Lung (tissue), 12 donors: ENCODE results near the gene GABRB1. TPM values are rescaled to one million over a fixed set of nuclear protein-coding genes. Genes with fewer than 3 reads are reported as not detected.

Experiments
- ATAC-seq: fragments of 200-7000 bp; cut with Tn5 transposase; one replicate; pipeline ENCODE4 v1.9.1; 2020; ENCODE audit warnings: moderate number of reproducible peaks; ENCODE audit not compliant: insufficient read depth, low FRiP score
- DNase-seq, 3 donors: peaks; one replicate each; pipeline ENCODE4 v3.0.0-alpha.2; 2013 to 2017
- H3K27ac ChIP-seq, 2 donors: one replicate each; pipeline ENCODE4 v1.5.1; 2013; ENCODE audit warnings: mild to moderate bottlenecking in 2 of 2, moderate library complexity in 2 of 2, control low read depth in 1 of 2, inconsistent platforms in 1 of 2, low read depth in 1 of 2, low read length in 1 of 2
- H3K27me3 ChIP-seq, 3 donors: one replicate each; pipeline ENCODE4 v1.5.1; 2013; ENCODE audit warnings: low read length in 2 of 3; ENCODE audit not compliant: control insufficient read depth in 3 of 3, insufficient read depth in 3 of 3
- H3K36me3 ChIP-seq, 4 donors: one replicate each; pipeline ENCODE4 v1.5.1; 2013; ENCODE audit warnings: low read length in 4 of 4, mild to moderate bottlenecking in 1 of 4, moderate library complexity in 1 of 4; ENCODE audit not compliant: control insufficient read depth in 4 of 4, insufficient read depth in 4 of 4
- H3K4me1 ChIP-seq, 5 donors: one replicate each; pipeline ENCODE4 v1.5.1; 2013; ENCODE audit warnings: low read length in 5 of 5, mild to moderate bottlenecking in 2 of 5, moderate library complexity in 1 of 5; ENCODE audit not compliant: control insufficient read depth in 5 of 5, insufficient read depth in 5 of 5
- H3K4me3 ChIP-seq: one replicate; pipeline ENCODE4 v1.5.1; 2013; ENCODE audit warnings: mild to moderate bottlenecking, control low read depth, moderate library complexity
- H3K9ac ChIP-seq, 2 donors: one replicate each; pipeline ENCODE4 v1.5.1; 2013; ENCODE audit warnings: low read length in 2 of 2, control low read depth in 1 of 2; ENCODE audit not compliant: insufficient read depth in 1 of 2
- H3K9me3 ChIP-seq, 4 donors: one replicate each; pipeline ENCODE4 v1.5.1; 2013; ENCODE audit warnings: low read length in 3 of 4, mild to moderate bottlenecking in 1 of 4, moderate library complexity in 1 of 4; ENCODE audit not compliant: control insufficient read depth in 4 of 4, insufficient read depth in 3 of 4
- WGBS, 2 donors: extraction: QIAGEN DNeasy Blood & Tissue Kit; methylation state at CpG; one replicate each; pipeline ENCODE4 v1.1.7; 2013; 5-methylcytosine and 5-hydroxymethylcytosine counted together
- polyA plus RNA-seq, 2 donors: library from polyadenylated mRNA; stranded (reverse); fragments of 200-250 nt; gene quantifications; one replicate each; pipeline ENCODE4 v1.2.1, GENCODE V29; 2013
- total RNA-seq, 2 donors: library from RNA; depleted of rRNA in 1 of 2; stranded (reverse); fragments of >200 nt in 1 of 2; gene quantifications; one replicate each; pipeline ENCODE4 v1.2.1, GENCODE V29; 2014 to 2021
- TF ChIP-seq, protein P1 (sequence below): IDR thresholded peaks from 2 replicates; pipeline ENCODE4 v1.5.1; 2012; ENCODE audit warnings: mild to moderate bottlenecking; ENCODE audit errors: control extremely low read depth, extremely low read depth
- donor health status: control.
- donor health status: control.
- donor health status: Bipolar disorder and iron deficiency.
- donor health status: healthy.
- donor health status: DM: yes; HTN: yes; CAD: no.

Gene GABRB1
- total and polyA plus RNA-seq, 4 donors = 0.34 TPM; not detected in 3

GRCh38 chr4:47073647-47074046 is 42.3 kb downstream of the GABRB1 start:
- no peak overlapping the region for H3K27ac ChIP-seq
- H3K9me3 ChIP-seq = no peaks in the 10 kb centered on the region
- no peaks in the 10 kb centered on the region for H3K36me3 ChIP-seq
- H3K4me1 ChIP-seq = peaks cover 0 to 7% (median 0%) of the 10 kb centered on the region in 5 donors
- WGBS, 2 donors = 86 to 89% methylated on average over 2 of the region's 2 CpGs
- H3K27me3 ChIP-seq = no peaks in the 10 kb centered on the region
- DNase-seq (no peak), ATAC-seq (no peak)
- H3K4me3 ChIP-seq = no peak overlapping the region
- TF ChIP-seq, protein P1, sequence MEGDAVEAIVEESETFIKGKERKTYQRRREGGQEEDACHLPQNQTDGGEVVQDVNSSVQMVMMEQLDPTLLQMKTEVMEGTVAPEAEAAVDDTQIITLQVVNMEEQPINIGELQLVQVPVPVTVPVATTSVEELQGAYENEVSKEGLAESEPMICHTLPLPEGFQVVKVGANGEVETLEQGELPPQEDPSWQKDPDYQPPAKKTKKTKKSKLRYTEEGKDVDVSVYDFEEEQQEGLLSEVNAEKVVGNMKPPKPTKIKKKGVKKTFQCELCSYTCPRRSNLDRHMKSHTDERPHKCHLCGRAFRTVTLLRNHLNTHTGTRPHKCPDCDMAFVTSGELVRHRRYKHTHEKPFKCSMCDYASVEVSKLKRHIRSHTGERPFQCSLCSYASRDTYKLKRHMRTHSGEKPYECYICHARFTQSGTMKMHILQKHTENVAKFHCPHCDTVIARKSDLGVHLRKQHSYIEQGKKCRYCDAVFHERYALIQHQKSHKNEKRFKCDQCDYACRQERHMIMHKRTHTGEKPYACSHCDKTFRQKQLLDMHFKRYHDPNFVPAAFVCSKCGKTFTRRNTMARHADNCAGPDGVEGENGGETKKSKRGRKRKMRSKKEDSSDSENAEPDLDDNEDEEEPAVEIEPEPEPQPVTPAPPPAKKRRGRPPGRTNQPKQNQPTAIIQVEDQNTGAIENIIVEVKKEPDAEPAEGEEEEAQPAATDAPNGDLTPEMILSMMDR = no peak
- no peak overlapping the region for H3K9ac ChIP-seq

- H3K4me1 ChIP-seq = peaks cover 0 to 4% (median 0%) of the 10 kb centered on the region in 5 donors
- DNase-seq = peak in 1 of 3 donors; percentile 7
- no peaks in the 10 kb centered on the region for H3K36me3 ChIP-seq
- no peak overlapping the region for H3K27ac ChIP-seq
- no peaks in the 10 kb centered on the region for H3K9me3 ChIP-seq
- no peak overlapping the region for H3K9ac ChIP-seq
- no peaks in the 10 kb centered on the region for H3K27me3 ChIP-seq
- TF ChIP-seq, protein P1 = no peak
- H3K4me3 ChIP-seq = no peak overlapping the region
- ATAC-seq = no peak
Measured at GRCh38 chr4:47074816-47075215, 43.4 kb downstream of the GABRB1 start.

GRCh38 chr4:47075262-47075661 is 43.9 kb downstream of the GABRB1 start:
- Histone ChIP-seq H3K36me3 (no peaks in the 10 kb centered on the region), H3K9me3 (no peaks in the 10 kb centered on the region), H3K27me3 (no peaks in the 10 kb centered on the region), H3K9ac (no peak overlapping the region), H3K4me3 (no peak overlapping the region), H3K4me1 (peaks cover 0 to 4% (median 0%) of the 10 kb centered on the region in 5 donors), H3K27ac (no peak overlapping the region)
- WGBS, 2 donors = 79 to 85% methylated on average over 2 of the region's 2 CpGs
- DNase-seq (no peak), ATAC-seq (no peak)
- TF ChIP-seq, protein P1 = no peak

- TF ChIP-seq, protein P1 = no peak
- DNase-seq (no peak), ATAC-seq (no peak)
- no peaks in the 10 kb centered on the region for H3K9me3 ChIP-seq
- H3K36me3 ChIP-seq = no peaks in the 10 kb centered on the region
- H3K4me1 ChIP-seq = peaks cover 0 to 1% (median 0%) of the 10 kb centered on the region in 5 donors
- H3K4me3 ChIP-seq = no peak overlapping the region
- H3K9ac ChIP-seq = no peak overlapping the region
- no peak overlapping the region for H3K27ac ChIP-seq
- H3K27me3 ChIP-seq = no peaks in the 10 kb centered on the region
Measured at GRCh38 chr4:47075919-47076318, 44.6 kb downstream of the GABRB1 start.
